Measurements from ENCODE around the gene SPTLC1. TPM values are rescaled to one million over a fixed set of nuclear protein-coding genes. Genes with fewer than 3 reads are reported as not detected.

Gene SPTLC1
- total RNA-seq, 1 experiment from 2014 or later, result 94.8 TPM

Other genes with a start within 250 kb of the SPTLC1 start
- not detected in 2 replicates for gene ROR2, start 165.2 kb downstream of the SPTLC1 start, total RNA-seq (2014; rRNA removed)
- 179 and 183 TPM in 2 replicates for gene IARS1, start 178.3 kb upstream of the SPTLC1 start, total RNA-seq (2014; rRNA removed)
- 25.5 and 27.3 TPM in 2 replicates for gene NOL8, start 209.9 kb upstream of the SPTLC1 start, total RNA-seq (2014; rRNA removed)
- 12.0 and 14.6 TPM in 2 replicates for gene CENPP, start 210.5 kb upstream of the SPTLC1 start, total RNA-seq (2014; rRNA removed)

Data from LHCN-M2 (cell line).